Panc1 (cell line): ENCODE data around the gene TMEM134.

Experiments
- SIN3A ChIP-seq: IDR thresholded peaks from 2 replicates; pipeline ENCODE4 v1.6.1; 2012; ENCODE audit warnings: low read depth, mild to moderate bottlenecking, low read length, moderate library complexity, borderline replicate concordance; ENCODE audit not compliant: insufficient read depth
- TF ChIP-seq, protein P1 (sequence below), 2 experiments: IDR thresholded peaks; 2 replicates each; pipeline ENCODE4 v1.6.1; 2011 to 2012; ENCODE audit warnings: low read depth in 2 of 2, control low read depth in 1 of 2, low read length in 1 of 2, mild to moderate bottlenecking in 1 of 2, moderate library complexity in 1 of 2; ENCODE audit not compliant: insufficient read depth in 1 of 2
- TF ChIP-seq, protein P2 (sequence below): fragments of 450-650 bp; IDR thresholded peaks from 2 replicates; pipeline ENCODE4 v1.5.1; 2017; ENCODE audit warnings: mild to moderate bottlenecking

DNA sequence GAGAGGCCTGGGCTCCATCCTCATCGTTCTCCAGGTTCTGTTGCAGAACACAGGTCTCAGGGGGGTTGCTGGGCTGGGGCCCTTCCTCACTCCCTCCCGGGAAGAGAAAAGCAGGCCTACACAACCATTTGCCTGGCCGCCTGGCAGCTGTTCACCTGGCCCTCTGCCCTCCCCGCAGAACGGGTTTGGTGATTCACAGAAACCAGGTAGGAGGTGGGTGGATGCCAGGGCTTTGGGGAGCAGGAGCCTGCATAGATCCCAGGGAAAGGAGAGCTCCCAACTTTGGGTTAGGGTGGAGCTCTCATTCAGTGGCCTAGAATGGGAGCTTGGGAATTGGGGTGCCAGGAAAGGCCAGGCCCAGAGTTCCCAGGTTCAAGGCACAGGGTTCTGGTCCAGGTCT is 995 bp downstream of the TMEM134 start:
- TF ChIP-seq, protein P1, sequence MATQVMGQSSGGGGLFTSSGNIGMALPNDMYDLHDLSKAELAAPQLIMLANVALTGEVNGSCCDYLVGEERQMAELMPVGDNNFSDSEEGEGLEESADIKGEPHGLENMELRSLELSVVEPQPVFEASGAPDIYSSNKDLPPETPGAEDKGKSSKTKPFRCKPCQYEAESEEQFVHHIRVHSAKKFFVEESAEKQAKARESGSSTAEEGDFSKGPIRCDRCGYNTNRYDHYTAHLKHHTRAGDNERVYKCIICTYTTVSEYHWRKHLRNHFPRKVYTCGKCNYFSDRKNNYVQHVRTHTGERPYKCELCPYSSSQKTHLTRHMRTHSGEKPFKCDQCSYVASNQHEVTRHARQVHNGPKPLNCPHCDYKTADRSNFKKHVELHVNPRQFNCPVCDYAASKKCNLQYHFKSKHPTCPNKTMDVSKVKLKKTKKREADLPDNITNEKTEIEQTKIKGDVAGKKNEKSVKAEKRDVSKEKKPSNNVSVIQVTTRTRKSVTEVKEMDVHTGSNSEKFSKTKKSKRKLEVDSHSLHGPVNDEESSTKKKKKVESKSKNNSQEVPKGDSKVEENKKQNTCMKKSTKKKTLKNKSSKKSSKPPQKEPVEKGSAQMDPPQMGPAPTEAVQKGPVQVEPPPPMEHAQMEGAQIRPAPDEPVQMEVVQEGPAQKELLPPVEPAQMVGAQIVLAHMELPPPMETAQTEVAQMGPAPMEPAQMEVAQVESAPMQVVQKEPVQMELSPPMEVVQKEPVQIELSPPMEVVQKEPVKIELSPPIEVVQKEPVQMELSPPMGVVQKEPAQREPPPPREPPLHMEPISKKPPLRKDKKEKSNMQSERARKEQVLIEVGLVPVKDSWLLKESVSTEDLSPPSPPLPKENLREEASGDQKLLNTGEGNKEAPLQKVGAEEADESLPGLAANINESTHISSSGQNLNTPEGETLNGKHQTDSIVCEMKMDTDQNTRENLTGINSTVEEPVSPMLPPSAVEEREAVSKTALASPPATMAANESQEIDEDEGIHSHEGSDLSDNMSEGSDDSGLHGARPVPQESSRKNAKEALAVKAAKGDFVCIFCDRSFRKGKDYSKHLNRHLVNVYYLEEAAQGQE (IDR thresholded peaks at IDR 0.05; ENCODE audit: insufficient read depth in 1 of 2, low read depth in 2 of 2, low read length in 1 of 2): no peak
- TF ChIP-seq, protein P2, sequence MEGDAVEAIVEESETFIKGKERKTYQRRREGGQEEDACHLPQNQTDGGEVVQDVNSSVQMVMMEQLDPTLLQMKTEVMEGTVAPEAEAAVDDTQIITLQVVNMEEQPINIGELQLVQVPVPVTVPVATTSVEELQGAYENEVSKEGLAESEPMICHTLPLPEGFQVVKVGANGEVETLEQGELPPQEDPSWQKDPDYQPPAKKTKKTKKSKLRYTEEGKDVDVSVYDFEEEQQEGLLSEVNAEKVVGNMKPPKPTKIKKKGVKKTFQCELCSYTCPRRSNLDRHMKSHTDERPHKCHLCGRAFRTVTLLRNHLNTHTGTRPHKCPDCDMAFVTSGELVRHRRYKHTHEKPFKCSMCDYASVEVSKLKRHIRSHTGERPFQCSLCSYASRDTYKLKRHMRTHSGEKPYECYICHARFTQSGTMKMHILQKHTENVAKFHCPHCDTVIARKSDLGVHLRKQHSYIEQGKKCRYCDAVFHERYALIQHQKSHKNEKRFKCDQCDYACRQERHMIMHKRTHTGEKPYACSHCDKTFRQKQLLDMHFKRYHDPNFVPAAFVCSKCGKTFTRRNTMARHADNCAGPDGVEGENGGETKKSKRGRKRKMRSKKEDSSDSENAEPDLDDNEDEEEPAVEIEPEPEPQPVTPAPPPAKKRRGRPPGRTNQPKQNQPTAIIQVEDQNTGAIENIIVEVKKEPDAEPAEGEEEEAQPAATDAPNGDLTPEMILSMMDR: no peak
- no peak for TF ChIP-seq SIN3A
